ENCODE measurements around the gene NLRP6. TPM values are rescaled to one million over a fixed set of nuclear protein-coding genes. Genes with fewer than 3 reads are reported as not detected.

Gene NLRP6
- total RNA-seq, 1 donor from 2014 or later: not detected

DNA sequence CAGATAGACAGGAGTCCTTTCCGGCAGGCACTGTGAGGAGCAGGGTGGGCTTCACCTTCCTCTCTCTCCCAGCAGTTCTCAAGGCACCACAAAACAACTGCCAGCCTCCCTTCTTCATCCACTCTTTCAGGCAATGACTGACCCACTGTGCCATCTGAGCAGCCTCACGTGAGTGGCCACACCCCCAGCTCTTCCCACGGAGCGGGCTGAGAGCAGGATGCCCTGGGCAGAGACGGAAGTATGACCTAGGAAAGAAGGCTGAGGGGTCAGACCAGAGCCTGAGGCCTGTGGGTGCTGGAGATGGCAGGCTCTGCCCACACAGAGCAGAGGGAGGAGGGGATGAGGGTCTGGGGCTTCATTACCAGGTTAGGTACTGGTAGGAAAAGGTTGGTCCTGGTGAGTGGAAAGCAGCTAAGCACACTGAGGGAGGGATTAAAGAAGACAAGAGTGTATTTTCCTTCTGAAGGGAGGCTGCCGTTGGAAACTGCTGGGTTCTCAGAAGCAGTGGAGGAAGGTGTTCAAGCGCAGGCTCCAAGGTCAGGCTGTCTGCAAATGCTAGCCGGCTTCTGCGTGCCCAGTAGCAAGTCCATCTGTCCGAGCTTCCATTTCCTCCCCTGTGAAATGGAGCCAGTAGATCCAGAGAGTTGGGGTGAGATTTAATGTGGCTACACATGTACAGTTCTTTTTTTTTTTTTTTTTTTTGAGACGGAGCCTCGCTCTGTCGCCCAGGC is 4.6 kb downstream of the NLRP6 start:
- Mint-ChIP-seq H3K27ac (ENCODE audit: unreplicated experiment) (no peak overlapping the region), H3K9me3 (ENCODE audit: unreplicated experiment) (no peaks in the 10 kb centered on the region), H3K4me3 (ENCODE audit: unreplicated experiment) (no peak overlapping the region), H3K36me3 (ENCODE audit: unreplicated experiment) (no peaks in the 10 kb centered on the region), H3K27me3 (ENCODE audit: unreplicated experiment) (peaks cover 4% of the 10 kb centered on the region), H3K4me1 (ENCODE audit: unreplicated experiment) (peaks cover 4% of the 10 kb centered on the region)
- no peak for DNase-seq (ENCODE audit: extremely low spot score, unreplicated experiment)
- TF ChIP-seq, protein P1, sequence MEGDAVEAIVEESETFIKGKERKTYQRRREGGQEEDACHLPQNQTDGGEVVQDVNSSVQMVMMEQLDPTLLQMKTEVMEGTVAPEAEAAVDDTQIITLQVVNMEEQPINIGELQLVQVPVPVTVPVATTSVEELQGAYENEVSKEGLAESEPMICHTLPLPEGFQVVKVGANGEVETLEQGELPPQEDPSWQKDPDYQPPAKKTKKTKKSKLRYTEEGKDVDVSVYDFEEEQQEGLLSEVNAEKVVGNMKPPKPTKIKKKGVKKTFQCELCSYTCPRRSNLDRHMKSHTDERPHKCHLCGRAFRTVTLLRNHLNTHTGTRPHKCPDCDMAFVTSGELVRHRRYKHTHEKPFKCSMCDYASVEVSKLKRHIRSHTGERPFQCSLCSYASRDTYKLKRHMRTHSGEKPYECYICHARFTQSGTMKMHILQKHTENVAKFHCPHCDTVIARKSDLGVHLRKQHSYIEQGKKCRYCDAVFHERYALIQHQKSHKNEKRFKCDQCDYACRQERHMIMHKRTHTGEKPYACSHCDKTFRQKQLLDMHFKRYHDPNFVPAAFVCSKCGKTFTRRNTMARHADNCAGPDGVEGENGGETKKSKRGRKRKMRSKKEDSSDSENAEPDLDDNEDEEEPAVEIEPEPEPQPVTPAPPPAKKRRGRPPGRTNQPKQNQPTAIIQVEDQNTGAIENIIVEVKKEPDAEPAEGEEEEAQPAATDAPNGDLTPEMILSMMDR (IDR thresholded peaks at IDR 0.05): no peak

DNA sequence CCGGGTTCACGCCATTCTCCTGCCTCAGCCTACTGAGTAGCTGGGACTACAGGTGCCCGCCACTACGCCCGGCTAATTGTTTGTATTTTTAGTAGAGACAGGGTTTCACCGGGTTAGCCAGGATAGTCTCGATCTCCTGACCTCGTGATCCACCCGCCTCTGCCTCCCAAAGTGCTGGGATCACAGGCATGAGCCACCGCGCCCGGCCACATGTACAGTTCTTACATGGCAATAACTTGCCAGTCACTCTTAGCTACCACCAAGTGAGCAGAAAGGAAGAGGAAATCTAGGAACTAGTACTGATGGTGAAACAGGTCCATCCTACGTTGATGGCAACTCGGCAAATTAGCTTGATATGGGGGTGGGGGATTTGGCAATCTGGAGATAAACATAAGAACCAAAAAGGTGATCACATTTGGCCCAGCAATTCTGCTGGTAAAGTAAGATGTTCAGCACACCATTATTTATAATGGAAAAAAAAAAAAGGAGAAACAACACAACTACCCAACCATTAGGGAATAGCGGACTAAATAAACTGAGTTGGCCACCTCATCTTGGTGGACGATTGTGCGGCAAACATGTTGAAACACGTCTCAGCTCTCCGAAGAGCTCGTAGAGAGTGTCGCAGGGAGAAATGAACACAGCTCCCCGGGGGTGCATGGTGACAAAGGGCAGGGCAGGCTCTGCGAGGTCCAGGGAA is 5.3 kb downstream of the NLRP6 start:
- TF ChIP-seq, protein P1 (IDR thresholded peaks at IDR 0.05): no peak
- no peaks in the 10 kb centered on the region for H3K9me3 Mint-ChIP-seq (ENCODE audit: unreplicated experiment)
- H3K4me1 Mint-ChIP-seq (ENCODE audit: unreplicated experiment): peaks cover 9% of the 10 kb centered on the region
- no peaks in the 10 kb centered on the region for H3K27me3 Mint-ChIP-seq (ENCODE audit: unreplicated experiment)
- no peak overlapping the region for H3K4me3 Mint-ChIP-seq (ENCODE audit: unreplicated experiment)
- H3K27ac Mint-ChIP-seq (ENCODE audit: unreplicated experiment): no peak overlapping the region
- H3K36me3 Mint-ChIP-seq (ENCODE audit: unreplicated experiment): no peaks in the 10 kb centered on the region
- DNase-seq (ENCODE audit: extremely low spot score, unreplicated experiment): no peak

DNA sequence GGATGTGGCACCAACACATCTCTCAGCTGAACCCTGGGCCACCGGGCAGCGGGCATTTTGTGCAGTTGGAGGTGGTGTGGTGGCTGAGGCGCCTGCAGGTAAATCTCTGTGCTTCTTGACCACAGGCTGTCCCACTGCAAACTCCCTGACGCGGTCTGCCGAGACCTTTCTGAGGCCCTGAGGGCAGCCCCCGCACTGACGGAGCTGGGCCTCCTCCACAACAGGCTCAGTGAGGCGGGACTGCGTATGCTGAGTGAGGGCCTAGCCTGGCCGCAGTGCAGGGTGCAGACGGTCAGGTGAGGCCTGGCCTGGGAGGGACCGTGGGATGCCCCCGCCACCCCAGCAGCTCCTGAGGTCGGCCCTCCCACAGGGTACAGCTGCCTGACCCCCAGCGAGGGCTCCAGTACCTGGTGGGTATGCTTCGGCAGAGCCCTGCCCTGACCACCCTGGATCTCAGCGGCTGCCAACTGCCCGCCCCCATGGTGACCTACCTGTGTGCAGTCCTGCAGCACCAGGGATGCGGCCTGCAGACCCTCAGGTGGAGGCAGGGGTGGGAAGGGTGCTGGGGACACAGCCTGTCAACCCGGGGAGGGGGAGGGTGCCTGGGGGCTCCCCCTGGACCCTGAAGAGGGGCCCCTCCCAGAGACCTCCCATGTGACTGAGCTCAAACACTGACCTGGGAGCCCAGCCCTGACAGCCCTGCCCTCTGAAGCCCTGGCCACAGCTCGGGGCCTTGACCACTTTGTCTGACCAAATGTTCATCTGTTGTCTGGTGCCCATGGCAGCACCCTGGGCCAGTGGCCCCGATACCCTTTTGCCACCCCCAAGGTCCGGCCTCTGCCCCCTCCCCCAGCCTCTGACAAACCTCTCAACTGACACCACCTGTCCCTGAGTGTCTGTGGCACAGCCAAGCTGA is 6.2 kb downstream of the NLRP6 start:
- Mint-ChIP-seq H3K36me3 (ENCODE audit: unreplicated experiment) (no peaks in the 10 kb centered on the region), H3K27me3 (ENCODE audit: unreplicated experiment) (no peaks in the 10 kb centered on the region), H3K9me3 (ENCODE audit: unreplicated experiment) (no peaks in the 10 kb centered on the region), H3K4me3 (ENCODE audit: unreplicated experiment) (no peak overlapping the region), H3K27ac (ENCODE audit: unreplicated experiment) (no peak overlapping the region), H3K4me1 (ENCODE audit: unreplicated experiment) (peaks cover 9% of the 10 kb centered on the region)
- TF ChIP-seq, protein P1 (IDR thresholded peaks at IDR 0.05): no peak
- DNase-seq (ENCODE audit: extremely low spot score, unreplicated experiment): no peak

DNA sequence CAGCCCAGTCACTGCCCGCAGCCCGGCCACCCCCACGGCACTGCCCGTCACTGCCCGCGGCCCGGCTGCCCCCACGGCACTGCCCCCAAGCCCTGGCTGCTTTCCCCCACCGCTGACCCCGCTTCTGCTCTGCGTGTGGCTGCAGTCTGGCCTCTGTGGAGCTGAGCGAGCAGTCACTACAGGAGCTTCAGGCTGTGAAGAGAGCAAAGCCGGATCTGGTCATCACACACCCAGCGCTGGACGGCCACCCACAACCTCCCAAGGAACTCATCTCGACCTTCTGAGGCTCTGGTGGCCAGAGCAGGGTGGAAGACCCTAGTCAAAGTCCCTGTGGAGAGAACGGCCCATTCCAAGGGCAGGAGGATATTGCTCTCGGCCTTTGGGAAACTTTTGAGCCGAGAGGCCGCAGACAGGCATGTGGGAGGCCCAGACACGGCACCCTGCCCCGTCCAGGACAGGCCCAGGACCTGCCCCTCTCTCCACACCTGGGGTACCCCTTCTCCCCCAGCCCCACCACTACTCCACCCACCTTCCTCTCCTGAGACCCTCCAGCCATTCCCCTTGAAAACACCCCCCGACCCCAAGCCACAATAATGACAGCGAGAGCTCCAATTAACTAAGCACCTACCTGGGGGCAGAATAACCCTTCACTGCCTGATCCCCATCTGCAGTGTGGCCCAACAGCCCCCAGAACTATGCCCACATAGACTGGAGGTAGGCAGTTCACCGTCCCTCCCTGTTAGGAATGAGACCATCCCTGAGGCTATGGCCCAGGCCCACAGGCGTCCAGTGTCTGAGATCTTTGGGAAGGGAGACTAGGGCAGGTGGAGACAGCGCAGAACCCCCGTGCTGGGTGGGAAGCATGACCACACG is 7.0 kb downstream of the NLRP6 start:
- peaks cover 12% of the 10 kb centered on the region for H3K4me1 Mint-ChIP-seq (ENCODE audit: unreplicated experiment)
- TF ChIP-seq, protein P1 (IDR thresholded peaks at IDR 0.05): no peak
- no peak for DNase-seq (ENCODE audit: extremely low spot score, unreplicated experiment)
- no peaks in the 10 kb centered on the region for H3K27me3 Mint-ChIP-seq (ENCODE audit: unreplicated experiment)
- H3K4me3 Mint-ChIP-seq (ENCODE audit: unreplicated experiment): no peak overlapping the region
- no peak overlapping the region for H3K27ac Mint-ChIP-seq (ENCODE audit: unreplicated experiment)
- no peaks in the 10 kb centered on the region for H3K9me3 Mint-ChIP-seq (ENCODE audit: unreplicated experiment)
- no peaks in the 10 kb centered on the region for H3K36me3 Mint-ChIP-seq (ENCODE audit: unreplicated experiment)
